ENCODE data around the gene CTSC.

DNA sequence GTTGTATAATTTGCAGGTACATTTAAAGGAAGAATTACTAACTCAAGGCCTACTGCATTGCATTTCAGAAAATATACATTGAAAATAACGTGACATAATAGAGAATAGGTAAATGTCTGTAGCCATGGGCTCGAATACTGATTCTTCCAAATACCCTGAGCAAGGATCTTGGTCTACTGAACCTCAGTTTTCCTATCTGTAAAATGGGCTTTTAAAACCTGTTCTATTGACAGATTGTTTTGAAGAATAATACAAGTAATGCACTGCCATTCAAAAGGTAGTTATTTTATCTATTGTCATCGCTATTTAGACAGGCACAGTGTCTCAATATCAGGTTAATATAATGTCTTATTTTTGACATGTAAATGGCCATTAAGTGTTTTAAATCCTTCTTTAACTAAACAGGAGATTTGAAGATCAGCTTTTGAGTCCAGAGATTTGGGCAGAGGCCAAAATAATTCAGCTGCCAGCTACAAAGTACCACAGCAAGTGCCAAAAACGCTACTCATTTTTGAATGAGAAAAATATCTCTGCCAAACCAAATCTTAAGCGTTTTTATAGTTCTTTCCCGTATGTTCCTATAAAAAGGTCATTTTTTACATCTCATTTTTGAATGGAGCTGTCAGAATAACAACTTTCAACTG is 56.7 kb downstream of the CTSC start:
- TF ChIP-seq POLR2AphosphoS5 (IDR thresholded peaks at IDR 0.05) (no peak), CTCF (IDR thresholded peaks at IDR 0.05) (no peak), POLR2A (IDR thresholded peaks at IDR 0.05; ENCODE audit: low read depth) (no peak), EP300 (IDR thresholded peaks at IDR 0.05) (no peak)
